ENCODE data around the gene DACT2.

DACT2 gene

GRCh38 chr6:168263351-168263905, 56.1 kb downstream of the DACT2 start:
- no peak overlapping the region for H3K27ac ChIP-seq (ENCODE audit: low read depth, low read length)
- H3K4me3 ChIP-seq (ENCODE audit: insufficient read depth, low read length, poor library complexity, severe bottlenecking): no peak overlapping the region
- H4K20me1 ChIP-seq (ENCODE audit: low read depth, low read length): no peaks in the 10 kb centered on the region
- H3K9me2 ChIP-seq (replicated peaks; ENCODE audit: insufficient read depth, low read length): no peaks in the 10 kb centered on the region
- H3K27me3 ChIP-seq (ENCODE audit: low read length): no peaks in the 10 kb centered on the region
- H3K4me2 ChIP-seq (ENCODE audit: low read depth, low read length, poor library complexity, severe bottlenecking): no peak overlapping the region
- H3K36me3 ChIP-seq (ENCODE audit: low read length): no peaks in the 10 kb centered on the region
- no peaks in the 10 kb centered on the region for H3K9me3 ChIP-seq (ENCODE audit: insufficient read depth, low read length)
- H3F3A ChIP-seq (ENCODE audit: insufficient read depth): no peaks in the 10 kb centered on the region
- H3K79me2 ChIP-seq (ENCODE audit: insufficient read depth, low read length): no peaks in the 10 kb centered on the region
- TF ChIP-seq CTCF (IDR thresholded peaks at IDR 0.05; ENCODE audit: insufficient read depth, low read length, poor library complexity, severe bottlenecking) (no peak), EZH2phosphoT487 (conservative IDR thresholded peaks at IDR 0.05; ENCODE audit: low read length) (no peak)
- no peak overlapping the region for H3K9ac ChIP-seq (ENCODE audit: low read length)
- H2AFZ ChIP-seq (ENCODE audit: low read depth, low read length, severe bottlenecking): no peak overlapping the region

- no peak for TF ChIP-seq CTCF (IDR thresholded peaks at IDR 0.05; ENCODE audit: insufficient read depth, low read length, poor library complexity, severe bottlenecking)
- no peak for TF ChIP-seq EZH2phosphoT487 (conservative IDR thresholded peaks at IDR 0.05; ENCODE audit: low read length)
- H3K4me2 ChIP-seq (ENCODE audit: low read depth, low read length, poor library complexity, severe bottlenecking): no peak overlapping the region
- no peaks in the 10 kb centered on the region for H3K36me3 ChIP-seq (ENCODE audit: low read length)
- H3K27ac ChIP-seq (ENCODE audit: low read depth, low read length): no peak overlapping the region
- H4K20me1 ChIP-seq (ENCODE audit: low read depth, low read length): no peaks in the 10 kb centered on the region
- H3K9me2 ChIP-seq (replicated peaks; ENCODE audit: insufficient read depth, low read length): no peaks in the 10 kb centered on the region
- no peaks in the 10 kb centered on the region for H3F3A ChIP-seq (ENCODE audit: insufficient read depth)
- no peak overlapping the region for H2AFZ ChIP-seq (ENCODE audit: low read depth, low read length, severe bottlenecking)
- H3K27me3 ChIP-seq (ENCODE audit: low read length): no peaks in the 10 kb centered on the region
- no peak overlapping the region for H3K9ac ChIP-seq (ENCODE audit: low read length)
- H3K9me3 ChIP-seq (ENCODE audit: insufficient read depth, low read length): no peaks in the 10 kb centered on the region
- H3K4me3 ChIP-seq (ENCODE audit: insufficient read depth, low read length, poor library complexity, severe bottlenecking): no peak overlapping the region
- no peaks in the 10 kb centered on the region for H3K79me2 ChIP-seq (ENCODE audit: insufficient read depth, low read length)
Measured at GRCh38 chr6:168261234-168261633, 58.3 kb downstream of the DACT2 start.

- H3K4me2 ChIP-seq (ENCODE audit: low read depth, low read length, poor library complexity, severe bottlenecking): no peak overlapping the region
- no peak overlapping the region for H3K4me3 ChIP-seq (ENCODE audit: insufficient read depth, low read length, poor library complexity, severe bottlenecking)
- no peak overlapping the region for H3K9ac ChIP-seq (ENCODE audit: low read length)
- TF ChIP-seq EZH2phosphoT487 (conservative IDR thresholded peaks at IDR 0.05; ENCODE audit: low read length) (no peak), CTCF (IDR thresholded peaks at IDR 0.05; ENCODE audit: insufficient read depth, low read length, poor library complexity, severe bottlenecking) (no peak)
- H2AFZ ChIP-seq (ENCODE audit: low read depth, low read length, severe bottlenecking): no peak overlapping the region
- H3K9me2 ChIP-seq (replicated peaks; ENCODE audit: insufficient read depth, low read length): no peaks in the 10 kb centered on the region
- H3K36me3 ChIP-seq (ENCODE audit: low read length): no peaks in the 10 kb centered on the region
- no peaks in the 10 kb centered on the region for H4K20me1 ChIP-seq (ENCODE audit: low read depth, low read length)
- no peaks in the 10 kb centered on the region for H3F3A ChIP-seq (ENCODE audit: insufficient read depth)
- no peaks in the 10 kb centered on the region for H3K9me3 ChIP-seq (ENCODE audit: insufficient read depth, low read length)
- H3K79me2 ChIP-seq (ENCODE audit: insufficient read depth, low read length): no peaks in the 10 kb centered on the region
- no peak overlapping the region for H3K27ac ChIP-seq (ENCODE audit: low read depth, low read length)
- H3K27me3 ChIP-seq (ENCODE audit: low read length): no peaks in the 10 kb centered on the region
Measured at GRCh38 chr6:168260420-168260987, 59.1 kb downstream of the DACT2 start.
